Ramos (cell line): ENCODE measurements around the gene CTIF.

Experiments
- in situ Hi-C: fragments of 300-500 bp; cut with MboI; formaldehyde crosslinking; loops from one replicate; pipeline ENCODE4 v1.14.3; 2022; ENCODE audit warnings: low sequenced_read_pairs; ENCODE audit not compliant: unreplicated experiment

The CTIF gene

DNA sequence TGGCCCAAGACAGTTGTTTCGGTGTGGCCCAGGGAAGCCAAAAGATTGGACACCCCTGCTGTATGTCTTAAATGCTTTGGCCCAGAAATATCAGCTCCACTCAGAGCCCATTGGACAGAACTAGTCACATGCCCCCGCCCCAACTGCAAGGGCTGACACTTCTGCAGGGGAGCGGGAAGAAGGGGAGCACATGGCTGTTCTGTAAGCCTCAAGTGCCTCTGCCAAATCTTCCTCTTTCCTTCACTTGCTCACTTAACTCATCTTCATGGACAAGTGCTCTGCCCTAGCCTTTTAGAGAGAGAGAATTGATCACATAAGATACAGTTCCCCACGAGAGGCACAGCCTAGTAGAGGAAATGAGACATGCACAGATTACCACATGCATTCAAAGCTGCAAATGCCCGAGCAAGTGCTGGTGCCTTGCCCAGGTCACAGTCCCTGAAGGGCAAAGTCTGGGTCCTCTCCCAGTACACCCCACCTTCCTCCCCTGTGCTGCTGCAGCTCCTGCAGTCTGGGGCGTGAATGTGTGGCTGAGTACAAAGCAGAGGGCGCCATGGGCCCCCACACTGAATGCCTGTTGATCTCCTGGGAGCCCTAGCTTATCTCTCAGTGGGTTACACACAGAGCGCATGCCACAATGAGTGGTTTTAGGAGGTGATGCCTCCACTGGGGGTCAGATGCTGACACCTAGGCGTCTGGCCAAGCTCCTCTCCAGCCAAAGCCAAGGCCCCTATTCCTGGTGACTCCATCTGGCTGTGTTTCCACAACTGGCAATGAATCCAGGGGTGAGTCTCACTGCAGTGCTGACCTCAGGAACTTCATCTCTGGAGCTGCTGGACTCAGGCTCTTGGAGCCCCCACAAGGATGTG lies 135.3 kb downstream of the CTIF start:
- in situ Hi-C loops = loop anchor here (10.0 kb wide), 2 partner anchors 761 to 1181 kb away; no protein-coding TSS in a partner anchor

- in situ Hi-C loops = loop anchor here (10.0 kb wide), 2 partner anchors 760 to 1180 kb away; no protein-coding TSS in a partner anchor
Measured at GRCh38 chr18:48674758-48675351, 136.0 kb downstream of the CTIF start.

- in situ Hi-C loops = loop anchor here (10.0 kb wide), 2 partner anchors 759 to 1179 kb away; no protein-coding TSS in a partner anchor
Measured at GRCh38 chr18:48675352-48675761, 136.5 kb downstream of the CTIF start.

DNA sequence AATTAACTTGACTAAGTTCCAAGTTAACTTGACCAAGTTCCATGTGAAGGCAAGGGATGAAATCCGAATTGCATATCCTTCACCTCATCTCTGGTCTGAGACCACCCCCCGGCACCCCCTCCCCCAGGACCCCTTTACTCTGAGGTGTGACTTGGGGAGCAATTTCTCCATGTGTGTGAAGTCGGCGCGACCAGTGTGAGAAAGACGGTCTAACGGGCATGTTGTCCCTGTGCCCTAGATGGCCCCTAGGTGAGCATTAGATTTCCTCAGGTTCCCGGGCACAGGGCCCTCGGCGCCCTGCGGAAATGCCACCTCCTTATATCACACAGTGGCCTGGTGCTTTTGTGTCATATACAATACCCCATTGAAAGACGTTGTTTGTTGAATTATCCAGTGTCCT lies 137.1 kb downstream of the CTIF start:
- in situ Hi-C loops = loop anchor here (10.0 kb wide), 2 partner anchors 759 to 1179 kb away; no protein-coding TSS in a partner anchor

DNA sequence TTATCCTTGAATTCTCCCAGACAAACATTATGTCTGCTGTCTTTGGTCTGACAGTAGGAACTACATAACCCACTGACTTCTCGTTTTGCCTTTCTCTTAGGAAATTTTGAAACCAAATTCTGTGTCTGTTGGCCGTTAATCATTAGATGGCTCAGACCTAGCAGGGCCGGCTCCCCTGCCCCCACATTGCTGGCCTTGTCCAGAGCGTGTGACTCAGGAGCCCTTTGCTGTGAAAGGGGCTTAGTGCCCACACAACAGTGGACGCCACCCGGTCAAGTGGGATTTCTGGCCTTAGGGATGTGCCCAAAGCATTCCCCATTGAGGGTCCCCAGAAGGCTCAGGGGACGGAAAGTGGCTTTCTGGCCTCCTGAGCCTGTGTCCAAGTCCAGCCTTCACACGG lies 137.5 kb downstream of the CTIF start:
- in situ Hi-C loops = loop anchor here (10.0 kb wide), 2 partner anchors 758 to 1178 kb away; no protein-coding TSS in a partner anchor

DNA sequence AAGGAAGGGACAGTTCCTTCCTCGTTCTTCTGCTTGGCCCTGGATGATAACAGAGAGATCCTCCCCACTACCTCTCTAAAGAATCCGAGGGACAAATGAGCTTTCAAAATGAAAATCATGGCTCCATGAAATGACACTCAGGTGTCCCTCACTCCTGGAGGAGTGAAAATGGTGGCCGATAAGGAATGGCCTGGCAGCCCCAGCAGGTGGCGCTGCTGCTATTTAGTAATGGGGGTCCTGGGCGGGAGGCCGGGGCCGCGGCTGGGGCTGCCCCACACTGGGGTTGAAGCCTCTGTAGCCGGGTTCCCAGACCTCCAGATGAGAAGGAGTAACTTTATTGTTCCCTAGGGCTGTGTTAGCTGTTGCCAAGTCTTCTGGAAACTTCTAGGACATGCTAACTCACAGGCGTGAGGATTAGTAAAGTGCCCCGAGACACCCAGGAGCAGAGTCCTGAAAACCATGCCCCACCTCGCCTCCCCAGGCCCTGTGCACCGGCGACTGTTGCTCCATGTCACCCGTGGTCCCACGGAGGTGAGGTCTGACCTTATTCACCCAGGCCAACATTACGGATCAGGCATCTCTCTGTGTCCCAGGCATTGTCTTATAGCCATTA lies 138.0 kb downstream of the CTIF start:
- in situ Hi-C loops = loop anchor here (10.0 kb wide), 2 partner anchors 758 to 1178 kb away; no protein-coding TSS in a partner anchor

DNA sequence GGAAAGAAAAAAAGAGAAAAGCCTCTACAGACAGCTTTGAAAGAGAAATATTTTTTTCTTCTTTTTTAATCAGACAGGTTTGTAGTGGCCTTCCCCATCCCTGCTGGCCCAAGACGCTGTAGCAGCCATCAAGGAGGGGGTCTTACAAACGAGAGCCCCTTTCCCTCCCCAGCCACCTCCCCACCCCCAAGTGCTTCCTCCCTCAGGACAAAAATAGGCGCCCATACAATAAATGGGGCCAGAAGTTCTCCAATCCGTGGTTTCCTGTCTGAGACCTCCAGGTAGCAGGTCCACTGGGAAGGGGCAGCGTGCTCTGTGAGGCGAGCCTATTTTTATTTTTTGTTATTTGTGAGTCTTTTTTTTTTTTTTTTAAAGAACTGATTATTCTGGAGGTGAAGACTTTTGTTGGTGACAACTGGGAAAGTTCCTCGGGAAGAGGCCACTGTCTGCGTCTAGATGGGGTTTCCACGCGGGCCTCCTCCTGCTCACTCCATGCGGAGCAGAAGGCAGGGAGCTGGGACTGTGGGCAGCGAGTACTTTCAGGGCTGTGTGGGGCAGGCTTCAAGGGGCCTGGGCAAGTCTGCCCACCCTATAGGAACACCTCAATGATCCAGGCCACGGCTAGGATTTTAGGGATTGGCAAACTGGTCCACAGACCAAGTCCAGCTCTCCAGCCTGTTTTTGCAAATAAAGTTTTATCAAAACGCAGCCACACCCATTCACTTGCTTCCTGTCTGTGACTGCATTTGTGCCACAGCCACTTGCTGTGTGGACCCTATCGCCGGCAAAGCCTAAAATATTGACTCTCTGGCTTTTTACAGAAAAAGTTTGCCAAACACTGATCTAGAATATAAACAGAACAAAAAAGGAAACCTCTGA lies 139.6 kb downstream of the CTIF start:
- in situ Hi-C loops = loop anchor here (10.0 kb wide), 2 partner anchors 756 to 1176 kb away; no protein-coding TSS in a partner anchor

DNA sequence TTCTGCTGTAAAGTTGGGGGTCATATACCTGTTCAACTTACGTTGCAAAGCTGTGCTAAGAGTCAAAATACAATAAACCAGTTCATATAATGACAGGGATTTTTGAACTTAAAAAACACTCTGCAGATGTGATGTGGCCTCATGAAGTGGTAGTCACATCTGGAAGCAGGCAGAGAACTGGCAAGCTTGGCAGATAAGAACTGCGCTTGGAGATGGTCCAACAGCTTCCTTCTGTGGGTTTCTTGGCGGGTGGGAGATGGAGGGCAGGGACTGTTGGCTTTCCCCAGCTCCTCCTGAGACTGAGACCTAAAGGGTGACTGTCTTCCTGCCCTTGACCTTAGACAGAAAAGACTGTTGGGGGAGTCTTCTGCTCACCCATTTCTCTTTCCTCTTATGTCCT lies 140.4 kb downstream of the CTIF start:
- in situ Hi-C loops = loop anchor here (10.0 kb wide), 2 partner anchors 756 to 1176 kb away; no protein-coding TSS in a partner anchor

DNA sequence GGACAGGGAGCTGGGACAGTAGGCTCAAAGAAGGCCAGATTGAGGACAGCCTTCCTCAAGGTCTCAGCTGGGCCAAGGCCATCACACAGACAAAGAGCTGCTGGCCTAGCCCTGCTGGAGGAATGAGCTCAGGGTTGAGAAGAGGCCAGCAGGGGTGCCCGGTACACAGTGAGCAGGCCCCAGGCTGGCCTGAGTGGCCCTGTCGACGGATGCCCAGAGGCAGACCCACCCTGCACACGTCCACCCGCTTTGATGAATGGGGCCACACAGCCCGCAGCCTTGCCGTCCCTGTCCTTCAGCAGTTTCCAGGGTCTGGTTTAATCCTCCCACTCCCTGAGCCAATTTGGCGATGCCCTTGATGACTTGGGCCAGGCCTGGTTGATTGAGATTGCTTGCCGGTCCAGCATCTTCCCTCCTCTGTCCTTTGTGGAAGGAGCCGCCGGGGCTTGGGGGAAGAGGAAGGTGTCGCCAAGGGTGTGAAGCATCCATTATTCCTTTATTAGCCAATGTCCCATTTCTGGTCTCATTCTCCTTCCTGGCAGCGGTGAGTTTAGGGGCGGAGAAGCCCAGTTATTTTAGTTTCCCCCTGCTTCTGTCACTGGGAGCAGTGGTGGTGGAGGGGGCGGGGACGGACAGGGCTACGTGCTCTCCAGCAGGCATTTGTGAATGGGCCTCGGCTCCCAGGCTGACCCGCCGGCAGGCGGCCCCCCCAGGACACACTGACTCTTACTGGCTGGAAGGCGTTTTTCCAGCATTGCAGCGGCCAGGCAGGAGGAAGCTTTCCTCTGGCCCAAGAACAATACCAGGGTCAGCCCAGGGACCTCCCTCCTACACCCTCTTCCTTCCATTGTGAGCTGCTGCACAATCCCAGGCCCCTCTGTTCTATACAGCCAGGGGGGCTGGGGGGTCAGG lies 141.8 kb downstream of the CTIF start:
- in situ Hi-C loops = no loop called here

GRCh38 chr18:48682768-48683167 lies 143.9 kb downstream of the CTIF start:
- in situ Hi-C loops = no loop called here

DNA sequence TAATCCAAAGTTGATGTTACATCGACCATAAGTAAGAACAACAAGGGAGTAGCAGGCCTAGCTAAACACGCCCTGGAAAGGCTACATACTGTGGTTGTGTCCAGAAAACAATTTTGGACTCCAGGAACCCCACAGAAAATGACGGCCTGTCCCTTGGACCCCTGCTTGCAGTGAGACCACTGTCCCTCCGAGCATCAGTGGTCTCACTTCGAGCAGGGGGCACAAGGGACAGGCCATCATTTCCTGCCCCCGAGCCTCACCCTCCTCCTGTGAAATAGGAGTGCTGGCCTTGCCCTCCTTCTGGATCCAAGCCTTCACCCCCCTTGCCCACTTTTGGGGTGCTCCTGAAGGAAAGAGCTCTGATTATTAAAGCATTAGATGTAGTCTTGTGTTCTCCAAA lies 144.4 kb downstream of the CTIF start:
- in situ Hi-C loops = no loop called here

DNA sequence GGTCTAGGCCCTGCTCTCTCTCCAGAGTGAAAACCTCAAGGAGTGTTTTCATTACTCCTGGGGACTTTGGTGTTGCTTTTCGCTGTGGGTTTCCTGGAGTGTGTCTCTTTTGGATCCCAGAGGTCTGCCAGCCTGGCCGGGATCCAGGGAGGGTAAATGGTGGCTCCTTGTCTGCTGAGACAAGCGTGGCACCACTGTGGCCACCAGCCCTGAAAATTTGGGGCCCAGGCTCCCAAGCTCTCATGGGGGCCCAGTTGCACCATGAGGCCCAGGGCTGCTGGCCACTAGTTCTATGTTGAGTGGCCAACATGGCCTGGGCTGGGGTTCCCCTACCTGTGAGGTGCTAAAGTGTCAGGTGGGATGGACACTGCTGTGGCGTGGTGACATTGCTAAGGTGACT lies 144.8 kb downstream of the CTIF start:
- in situ Hi-C loops = no loop called here

- in situ Hi-C loops = no loop called here
Measured at GRCh38 chr18:48687346-48688042, 148.7 kb downstream of the CTIF start.

- in situ Hi-C loops = no loop called here
Measured at GRCh38 chr18:48688961-48689360, 150.1 kb downstream of the CTIF start.

GRCh38 chr18:48689548-48689947 lies 150.7 kb downstream of the CTIF start:
- in situ Hi-C loops = no loop called here

DNA sequence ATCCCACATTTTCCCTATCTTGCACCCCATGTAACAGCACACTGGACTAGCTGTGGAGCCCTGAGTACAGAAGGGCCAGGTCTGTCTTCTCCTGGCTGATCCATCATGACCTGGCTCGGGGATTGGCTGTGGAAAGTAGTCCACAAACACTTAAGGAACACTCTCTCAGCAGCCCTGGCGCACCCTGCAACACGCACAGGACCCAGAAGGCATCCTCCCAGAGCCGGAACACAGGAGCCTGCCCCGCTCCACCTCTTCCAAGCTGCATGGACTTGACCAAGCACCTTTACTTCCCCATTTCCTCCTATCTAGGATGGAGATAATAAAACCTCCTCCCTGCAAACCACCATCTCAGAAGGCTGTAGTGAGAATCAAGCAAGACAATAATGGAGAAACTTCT lies 151.7 kb downstream of the CTIF start:
- in situ Hi-C loops = no loop called here

DNA sequence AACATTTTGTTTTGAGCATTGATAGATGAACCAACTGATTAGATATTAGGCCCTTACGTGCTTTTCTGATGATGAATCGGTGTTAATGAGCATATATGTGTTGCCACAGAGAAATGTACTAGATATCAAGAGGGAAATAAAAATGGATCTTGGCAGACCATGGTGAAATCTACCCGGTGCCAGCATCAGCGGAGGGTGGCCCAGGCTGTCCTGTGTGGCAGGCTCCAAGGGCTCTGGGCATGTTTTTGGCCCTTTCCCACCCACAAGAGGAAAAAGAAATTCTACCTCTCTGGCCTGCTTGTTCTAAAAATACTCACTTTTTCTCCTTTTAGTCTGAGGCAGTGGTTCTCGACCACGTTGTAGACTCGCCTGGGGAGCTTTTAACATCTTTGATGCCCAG lies 154.2 kb downstream of the CTIF start:
- in situ Hi-C loops = no loop called here

DNA sequence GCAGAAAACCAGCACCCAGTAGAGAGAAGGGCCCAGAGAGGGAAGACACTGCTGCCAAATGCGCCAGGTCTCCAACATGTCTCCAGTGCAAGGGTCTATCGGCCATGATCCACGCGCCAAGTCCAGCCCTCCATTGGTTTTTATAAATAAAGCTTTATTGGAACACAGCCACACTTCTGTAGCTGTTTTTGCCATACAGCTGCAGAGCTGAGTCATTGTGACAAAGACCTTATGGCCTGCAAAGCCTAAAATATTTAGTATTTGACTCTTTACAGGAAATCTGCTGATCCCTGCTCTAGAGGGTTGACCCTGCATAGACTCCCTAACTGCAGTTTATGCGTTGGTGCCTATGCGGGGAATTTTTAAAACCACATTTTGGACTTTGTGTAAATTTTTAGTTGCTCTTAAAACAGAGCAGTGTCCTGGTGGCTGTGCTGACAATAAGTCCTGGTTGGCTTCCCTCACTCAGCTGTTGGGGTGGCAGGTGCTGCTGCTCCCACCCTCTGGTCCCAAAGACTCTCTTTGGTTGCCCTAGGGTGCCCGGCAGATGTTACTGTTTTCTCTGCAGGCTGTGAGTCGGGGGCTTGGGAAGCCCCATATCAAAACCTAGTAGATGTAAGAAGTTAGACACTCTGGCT lies 154.9 kb downstream of the CTIF start:
- in situ Hi-C loops = no loop called here
